Breast epithelium (tissue), 4 donors: ENCODE results near the gene NPTXR. TPM values are rescaled to one million over a fixed set of nuclear protein-coding genes. Genes with fewer than 3 reads are reported as not detected.

Experiments used
- DNase-seq, 2 donors: peaks; one replicate each; pipeline ENCODE4 v3.0.0-alpha.2; 2019; ENCODE audit warnings: low spot score in 2 of 2
- H3K27ac ChIP-seq, 2 donors: fragments of 200-600 bp; sonication (generic) in 1 of 2; one replicate each; pipeline ENCODE4 v1.5.1; 2016 to 2019; ENCODE audit warnings: mild to moderate bottlenecking in 1 of 2
- H3K27me3 ChIP-seq, 2 donors: fragments of 200-600 bp; sonication (generic) in 1 of 2; one replicate each; pipeline versions ENCODE4 v1.5.1 to v1.6.0; 2017 to 2019; ENCODE audit warnings: control low read depth in 1 of 2, mild to moderate bottlenecking in 1 of 2
- H3K36me3 ChIP-seq: fragments of 200-600 bp; one replicate; pipeline ENCODE4 v1.5.1; 2019
- H3K4me1 ChIP-seq, 2 donors: fragments of 200-600 bp; sonication (generic); one replicate each; pipeline ENCODE4 v1.5.1; 2016 to 2019; ENCODE audit warnings: control low read depth in 1 of 2
- H3K4me3 ChIP-seq, 3 donors: fragments of 200-600 bp; sonication (generic); 1 replicate in 2 of 3; 2 replicates in 1 of 3; pipeline ENCODE4 v1.5.1; 2016 to 2019; ENCODE audit warnings: mild to moderate bottlenecking in 3 of 3, moderate library complexity in 2 of 3
- H3K9me3 ChIP-seq, 2 donors: fragments of 200-600 bp; sonication (generic) in 1 of 2; one replicate each; pipeline ENCODE4 v1.5.1; 2016 to 2019; ENCODE audit warnings: control low read depth in 1 of 2
- CTCF ChIP-seq, 3 donors: fragments of 450-650 bp; IDR thresholded peaks; one replicate each; pipeline ENCODE4 v1.5.1; 2016 to 2017; ENCODE audit warnings: antibody characterized with exemption in 3 of 3, mild to moderate bottlenecking in 3 of 3, moderate library complexity in 3 of 3
- POLR2A ChIP-seq: fragments of 450-650 bp; IDR thresholded peaks from one replicate; pipeline ENCODE4 v1.6.1; 2016; ENCODE audit warnings: antibody characterized with exemption, mild to moderate bottlenecking, moderate library complexity
- POLR2AphosphoS5 ChIP-seq, 3 donors: sonication (generic); formaldehyde crosslinking; IDR thresholded peaks; one replicate each; pipeline ENCODE4 v1.6.1; 2017; ENCODE audit warnings: antibody characterized with exemption in 3 of 3
- intact Hi-C: fragments of 100-400 bp; cut with DNase I; formaldehyde crosslinking; loops from one replicate; pipeline ENCODE4 v1.15.1; 2023; ENCODE audit warnings: low total_unique reads
- total RNA-seq, 3 donors: library from RNA; depleted of rRNA; stranded (reverse); fragments of >200 nt; gene quantifications; one replicate each; pipeline ENCODE4 v1.1.0, GENCODE V29; 2016

Gene NPTXR
- total RNA-seq, 3 donors from 2014 or later: 3.7 to 4.6 (median 4.5) TPM

DNA sequence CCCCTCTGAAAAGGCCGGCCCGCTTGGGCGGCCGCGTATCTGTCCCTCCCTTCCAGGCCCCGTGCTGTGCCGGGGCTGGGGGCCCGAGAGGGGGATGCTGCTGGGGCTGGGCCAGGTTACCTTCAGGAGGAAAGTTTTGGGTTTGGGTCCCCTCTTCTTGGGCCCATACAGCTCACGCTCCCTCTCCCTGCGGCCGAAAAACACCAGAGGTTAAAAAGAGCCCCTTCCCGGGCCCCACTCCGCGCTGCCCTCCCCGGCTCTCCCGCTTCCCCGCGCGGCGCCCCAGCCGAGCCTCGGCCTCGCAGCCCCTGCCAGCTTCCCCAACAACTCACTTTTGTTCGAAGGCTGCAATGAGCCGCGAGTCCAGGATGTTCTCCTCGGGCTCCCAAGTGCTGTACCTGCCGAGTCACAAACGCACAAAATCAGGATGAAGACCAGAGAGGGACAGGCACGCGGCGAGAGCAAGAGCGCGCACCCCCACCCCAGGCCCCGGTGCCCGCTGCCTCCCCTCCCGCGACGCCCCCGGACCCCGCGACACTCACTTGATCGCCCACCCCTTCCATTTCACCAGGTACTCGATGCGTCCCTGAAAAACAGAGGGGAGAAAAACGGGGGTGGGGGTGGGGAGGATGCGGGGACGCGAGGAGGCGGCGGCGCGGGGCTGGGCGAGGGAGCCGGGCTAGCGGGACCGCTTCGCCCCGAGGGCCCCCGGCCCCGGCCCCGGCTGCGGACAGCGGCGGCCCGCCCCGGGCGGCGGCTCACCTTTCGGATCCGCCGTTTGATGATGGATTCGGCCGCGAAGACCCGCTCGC, 27.7 kb upstream of the NPTXR start:
- intact Hi-C loops: loop anchor here (10.0 kb wide), 1 partner anchor 53 kb away; no protein-coding TSS in a partner anchor
- Histone ChIP-seq H3K4me3 (peak overlapping the region; percentile 75 to 99 (median 76)), H3K27me3 (no peaks in the 10 kb centered on the region), H3K4me1 (peaks cover 0 to 10% of the 10 kb centered on the region in 2 donors), H3K36me3 (no peaks in the 10 kb centered on the region), H3K27ac (peak overlapping the region; percentile 96 to 97), H3K9me3 (no peaks in the 10 kb centered on the region)
- DNase-seq: no peak
- TF ChIP-seq POLR2A (no peak), POLR2AphosphoS5 (IDR thresholded peaks at IDR 0.05) (no peak), CTCF (IDR thresholded peaks at IDR 0.05) (no peak)

- intact Hi-C loops: loop anchor here (10.0 kb wide), 1 partner anchor 54 kb away; no protein-coding TSS in a partner anchor
- Histone ChIP-seq H3K4me3 (peak overlapping the region; percentile 75 to 99 (median 76)), H3K4me1 (peaks cover 0 to 10% of the 10 kb centered on the region in 2 donors), H3K27me3 (no peaks in the 10 kb centered on the region), H3K36me3 (no peaks in the 10 kb centered on the region), H3K27ac (peak overlapping the region; percentile 96 to 97), H3K9me3 (no peaks in the 10 kb centered on the region)
- TF ChIP-seq POLR2A (no peak), POLR2AphosphoS5 (IDR thresholded peaks at IDR 0.05) (no peak), CTCF (IDR thresholded peaks at IDR 0.05) (no peak)
- DNase-seq: no peak
These were observed 27.0 kb upstream of the NPTXR start for GRCh38 chr22:38870791-38871359.

DNA sequence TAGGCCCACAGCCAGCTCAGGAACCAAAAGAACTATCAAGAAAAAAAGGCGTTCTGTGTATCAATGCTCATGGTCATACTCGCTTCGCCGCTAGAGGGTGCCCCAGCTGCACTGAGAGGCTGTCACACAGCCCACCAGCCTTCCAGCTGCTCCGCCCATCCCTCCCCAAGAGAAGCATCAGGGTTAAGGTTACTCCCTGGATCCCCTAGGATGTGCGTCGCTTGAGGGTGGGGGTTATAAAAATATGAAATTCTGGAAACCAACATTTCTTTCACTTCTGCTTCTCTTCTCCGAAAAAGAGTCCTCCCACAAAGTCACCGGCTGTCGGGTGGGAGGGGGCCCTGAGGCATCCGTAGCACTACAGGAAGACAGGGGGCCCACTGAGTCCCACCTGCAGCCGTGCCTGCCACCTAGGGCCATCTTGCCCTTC, 26.5 kb upstream of the NPTXR start:
- Histone ChIP-seq H3K4me1 (peaks cover 3 to 11% of the 10 kb centered on the region in 2 donors), H3K4me3 (peak overlapping the region; percentile 25 to 99 (median 75))

GRCh38 chr22:38869663-38870062, 25.8 kb upstream of the NPTXR start:
- DNase-seq: no peak
- Histone ChIP-seq H3K27ac (peak overlapping the region in 1 of 2 donors; percentile 97), H3K27me3 (no peaks in the 10 kb centered on the region), H3K9me3 (no peaks in the 10 kb centered on the region), H3K4me1 (peaks cover 9 to 18% of the 10 kb centered on the region in 2 donors), H3K36me3 (no peaks in the 10 kb centered on the region), H3K4me3 (no peak overlapping the region)
- TF ChIP-seq CTCF (IDR thresholded peaks at IDR 0.05) (no peak), POLR2AphosphoS5 (IDR thresholded peaks at IDR 0.05) (no peak), POLR2A (no peak)
- intact Hi-C loops: loop anchor here (10.0 kb wide), 2 partner anchors 55 to 115 kb away; partner anchors contain the start of gene APOBEC3B

More for the DNA sequence above, 26.5 kb upstream of the NPTXR start:
- Histone ChIP-seq H3K27me3 (no peaks in the 10 kb centered on the region), H3K36me3 (no peaks in the 10 kb centered on the region), H3K9me3 (no peaks in the 10 kb centered on the region), H3K27ac (peak overlapping the region; percentile 96 to 97)
- DNase-seq: peak; percentile 77 to 83
- intact Hi-C loops: loop anchor here (10.0 kb wide), 1 partner anchor 54 kb away; no protein-coding TSS in a partner anchor
- TF ChIP-seq POLR2AphosphoS5 (IDR thresholded peaks at IDR 0.05): peak in 1 of 3 donors; percentile 17
- TF ChIP-seq POLR2A: no peak
- peak; percentile 77 to 91 (median 84) for TF ChIP-seq CTCF (IDR thresholded peaks at IDR 0.05)
